GM21576 (cell line): Measurements from ENCODE around the gene TMC6.
"Not testable (repeated sequence)": the region's sequence is repeated elsewhere in the genome, so short reads cannot be mapped to it uniquely, and the experiment has no call there.

Experiments
- ATAC-seq: cut with Tn5 transposase; IDR thresholded peaks from one replicate; pipeline ENCODE4 v1.9.1; 2021; ENCODE audit warnings: mild to moderate bottlenecking, moderate library complexity; ENCODE audit not compliant: unreplicated experiment

TMC6 gene, protein sequence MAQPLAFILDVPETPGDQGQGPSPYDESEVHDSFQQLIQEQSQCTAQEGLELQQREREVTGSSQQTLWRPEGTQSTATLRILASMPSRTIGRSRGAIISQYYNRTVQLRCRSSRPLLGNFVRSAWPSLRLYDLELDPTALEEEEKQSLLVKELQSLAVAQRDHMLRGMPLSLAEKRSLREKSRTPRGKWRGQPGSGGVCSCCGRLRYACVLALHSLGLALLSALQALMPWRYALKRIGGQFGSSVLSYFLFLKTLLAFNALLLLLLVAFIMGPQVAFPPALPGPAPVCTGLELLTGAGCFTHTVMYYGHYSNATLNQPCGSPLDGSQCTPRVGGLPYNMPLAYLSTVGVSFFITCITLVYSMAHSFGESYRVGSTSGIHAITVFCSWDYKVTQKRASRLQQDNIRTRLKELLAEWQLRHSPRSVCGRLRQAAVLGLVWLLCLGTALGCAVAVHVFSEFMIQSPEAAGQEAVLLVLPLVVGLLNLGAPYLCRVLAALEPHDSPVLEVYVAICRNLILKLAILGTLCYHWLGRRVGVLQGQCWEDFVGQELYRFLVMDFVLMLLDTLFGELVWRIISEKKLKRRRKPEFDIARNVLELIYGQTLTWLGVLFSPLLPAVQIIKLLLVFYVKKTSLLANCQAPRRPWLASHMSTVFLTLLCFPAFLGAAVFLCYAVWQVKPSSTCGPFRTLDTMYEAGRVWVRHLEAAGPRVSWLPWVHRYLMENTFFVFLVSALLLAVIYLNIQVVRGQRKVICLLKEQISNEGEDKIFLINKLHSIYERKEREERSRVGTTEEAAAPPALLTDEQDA

GRCh38 chr17:78128551-78129350, at the start of gene TMC6:
Gene TMC6, minus strand, starts transcription at chr17:78128755. Its CDS starts 1,923 bp downstream, at chr17:78126832.
- ATAC-seq, result no peak

DNA sequence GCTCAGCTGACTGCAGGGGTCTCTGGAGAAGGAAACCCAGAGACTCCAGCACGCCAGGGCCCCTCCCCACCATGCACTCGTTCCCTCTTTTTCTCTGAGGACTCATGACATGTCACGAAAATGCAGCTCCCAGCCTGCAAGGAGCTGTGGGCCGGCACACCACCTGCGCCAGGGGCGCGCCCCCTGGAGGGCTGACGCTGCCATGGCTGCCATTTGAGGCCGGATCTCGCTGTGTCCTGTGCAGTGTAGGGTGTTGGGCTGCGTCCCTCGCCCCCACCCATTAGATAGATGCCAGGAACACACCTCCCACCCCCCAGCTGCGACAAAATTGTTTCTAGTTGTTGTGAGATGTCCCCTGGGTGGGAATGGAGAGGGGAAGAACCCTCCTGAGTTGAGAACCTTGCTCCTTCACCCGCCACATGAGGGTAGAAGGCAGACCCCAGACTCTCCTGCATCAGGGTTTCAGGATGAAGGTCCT, 48.0 kb upstream of the TMC6 start:
- no peak for ATAC-seq

DNA sequence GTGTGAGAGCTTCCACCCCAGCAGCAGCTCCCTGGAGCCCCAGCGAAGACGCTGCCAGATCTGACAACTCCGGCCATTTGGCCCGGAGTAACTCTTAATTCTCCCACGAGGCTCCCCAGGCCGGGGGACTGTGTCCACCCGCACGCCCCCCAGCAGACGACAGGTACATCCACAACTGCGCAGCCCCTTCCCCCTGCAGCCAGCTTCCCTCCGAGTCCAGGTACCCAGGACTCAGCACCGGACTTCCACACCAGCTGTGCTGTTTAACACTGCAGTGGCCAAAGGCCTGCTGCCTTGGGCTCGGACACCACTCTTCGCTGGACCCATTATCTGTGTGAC, 47.1 kb upstream of the TMC6 start:
- ATAC-seq, result no peak

- ATAC-seq, result no peak
These were observed 46.5 kb upstream of the TMC6 start for GRCh38 chr17:78174870-78175642.

GRCh38 chr17:78174346-78174869, 45.9 kb upstream of the TMC6 start:
- ATAC-seq, result no peak

- ATAC-seq, result peak; percentile 34
These were observed 44.7 kb upstream of the TMC6 start for GRCh38 chr17:78173097-78173715.

DNA sequence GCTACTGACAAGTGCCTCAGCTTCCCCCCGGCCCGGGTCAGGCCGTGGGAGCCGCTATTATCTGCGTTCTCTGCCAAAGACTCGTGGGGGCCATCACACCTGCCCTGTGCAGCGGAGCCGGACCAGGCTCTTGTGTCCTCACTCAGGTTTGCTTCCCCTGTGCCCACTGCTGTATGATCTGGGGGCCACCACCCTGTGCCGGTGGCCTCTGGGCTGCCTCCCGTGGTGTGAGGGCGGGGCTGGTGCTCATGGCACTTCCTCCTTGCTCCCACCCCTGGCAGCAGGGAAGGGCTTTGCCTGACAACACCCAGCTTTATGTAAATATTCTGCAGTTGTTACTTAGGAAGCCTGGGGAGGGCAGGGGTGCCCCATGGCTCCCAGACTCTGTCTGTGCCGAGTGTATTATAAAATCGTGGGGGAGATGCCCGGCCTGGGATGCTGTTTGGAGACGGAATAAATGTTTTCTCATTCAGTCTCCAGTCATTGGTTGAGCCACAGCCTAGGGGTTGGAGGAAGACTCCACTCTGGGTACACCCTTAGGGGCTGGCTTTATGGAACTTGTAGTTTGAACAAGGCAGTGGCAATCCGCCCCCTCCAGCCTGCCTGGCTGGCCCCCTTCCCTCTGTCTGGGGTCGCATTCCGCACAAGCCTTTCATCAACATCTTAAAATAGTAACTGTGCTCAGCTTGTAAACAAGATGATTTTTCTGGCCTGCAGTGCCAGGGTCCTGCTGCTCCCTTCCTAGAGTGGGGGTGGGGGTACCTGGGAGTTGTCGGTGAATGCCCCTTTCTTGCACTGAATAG, 43.9 kb upstream of the TMC6 start:
- ATAC-seq, result no peak

DNA sequence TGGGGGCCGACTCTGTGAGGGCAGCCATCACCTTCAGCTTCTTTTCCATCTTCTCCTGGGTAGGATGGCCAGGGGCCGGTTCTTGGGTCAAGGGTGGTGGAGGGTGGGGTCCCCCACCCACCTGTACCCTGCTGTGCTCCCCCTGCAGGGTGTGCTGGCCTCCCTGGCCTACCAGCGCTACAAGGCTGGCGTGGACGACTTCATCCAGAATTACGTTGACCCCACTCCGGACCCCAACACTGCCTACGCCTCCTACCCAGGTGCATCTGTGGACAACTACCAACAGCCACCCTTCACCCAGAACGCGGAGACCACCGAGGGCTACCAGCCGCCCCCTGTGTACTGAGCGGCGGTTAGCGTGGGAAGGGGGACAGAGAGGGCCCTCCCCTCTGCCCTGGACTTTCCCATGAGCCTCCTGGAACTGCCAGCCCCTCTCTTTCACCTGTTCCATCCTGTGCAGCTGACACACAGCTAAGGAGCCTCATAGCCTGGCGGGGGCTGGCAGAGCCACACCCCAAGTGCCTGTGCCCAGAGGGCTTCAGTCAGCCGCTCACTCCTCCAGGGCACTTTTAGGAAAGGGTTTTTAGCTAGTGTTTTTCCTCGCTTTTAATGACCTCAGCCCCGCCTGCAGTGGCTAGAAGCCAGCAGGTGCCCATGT, 43.2 kb upstream of the TMC6 start:
- not testable (repeated sequence) for ATAC-seq

GRCh38 chr17:78170692-78171590, 42.4 kb upstream of the TMC6 start:
- ATAC-seq, result no peak

DNA sequence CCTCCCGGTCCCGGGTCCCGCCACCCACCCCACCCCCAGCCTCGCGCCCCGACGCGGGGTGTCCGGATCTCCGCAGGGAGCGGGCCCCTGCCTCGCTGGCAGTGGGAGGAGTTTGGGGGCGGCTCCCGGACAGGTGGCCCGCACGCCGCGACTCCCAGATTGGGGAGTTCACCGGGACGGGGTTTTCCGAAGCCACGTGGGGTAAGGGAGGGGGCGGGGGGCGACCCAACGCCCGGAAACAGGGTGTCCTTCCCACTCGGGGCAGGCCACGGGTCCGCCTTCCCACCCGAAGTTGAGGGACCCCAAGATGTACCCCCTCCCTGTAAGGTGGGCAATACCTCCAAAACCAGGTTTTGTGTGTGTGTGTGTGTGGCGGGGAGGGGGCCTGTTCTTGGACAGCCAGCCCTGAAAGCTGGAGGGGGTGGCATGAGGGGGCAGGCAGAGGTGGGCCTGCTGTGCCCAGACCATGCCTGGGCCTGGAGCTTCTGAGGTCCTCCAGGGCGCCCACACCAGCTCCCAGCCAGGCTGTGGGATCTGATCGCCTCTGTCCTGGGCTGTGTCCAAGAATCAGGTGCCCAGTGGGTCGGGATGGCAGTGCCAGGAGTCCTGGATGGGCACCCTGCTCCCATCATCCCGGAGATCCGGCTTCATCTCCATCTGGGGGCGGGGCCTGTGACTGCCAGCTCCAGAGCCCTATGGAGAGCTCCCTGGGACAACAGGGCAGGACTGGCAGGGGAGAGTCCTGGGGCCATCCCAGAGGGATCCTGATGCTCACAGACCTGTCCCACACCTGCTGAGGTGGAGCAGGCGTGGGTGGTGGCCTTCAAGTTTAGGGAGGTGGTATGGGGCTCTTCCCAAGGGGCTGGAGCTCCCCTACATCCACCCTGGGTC, 40.6 kb upstream of the TMC6 start:
- ATAC-seq, result no peak

GRCh38 chr17:78168242-78168902, 39.8 kb upstream of the TMC6 start, which contains the start of gene SYNGR2:
Gene SYNGR2, plus strand, starts transcription at chr17:78168581. Its CDS starts 36 bp downstream, at chr17:78168617.
- ATAC-seq, result no peak

GRCh38 chr17:78166416-78166815, 37.9 kb upstream of the TMC6 start:
- ATAC-seq, result no peak

GRCh38 chr17:78164748-78165607, 36.4 kb upstream of the TMC6 start:
- ATAC-seq, result no peak

GRCh38 chr17:78163881-78164747, 35.6 kb upstream of the TMC6 start:
- no peak for ATAC-seq
